Hypothalamus (tissue), 51 donors: ENCODE measurements around the gene RSBN1L.
A peak's percentile ranks its signal among the peaks of the same experiment; 100 is the strongest.
"Not testable (repeated sequence)": the region's sequence is repeated elsewhere in the genome, so short reads cannot be mapped to it uniquely, and the experiment has no call there.

ENCODE experiments used
- DNase-seq, 51 donors: peaks; one replicate each; lab custom pipeline; 2025; lab: John Stamatoyannopoulos, UW

Gene RSBN1L

GRCh38 chr7:77696057-77696642 lies at the start of gene RSBN1L:
Gene RSBN1L (plus strand): TSS chr7:77696459. CDS start chr7:77696470, 11 bp downstream.
- peak; percentile 76 to 99 (median 97) for DNase-seq

GRCh38 chr7:77648742-77649338 lies 47.4 kb upstream of the RSBN1L start:
- DNase-seq, result no peak

GRCh38 chr7:77649716-77650349 lies 46.4 kb upstream of the RSBN1L start:
- DNase-seq, result no peak

GRCh38 chr7:77651575-77652162 lies 44.6 kb upstream of the RSBN1L start:
- DNase-seq, result peak in 6 of 51 donors; percentile 2 to 58 (median 18)

- DNase-seq, result not testable (repeated sequence)
These were observed 43.4 kb upstream of the RSBN1L start for GRCh38 chr7:77652826-77653225.

GRCh38 chr7:77653572-77653971 lies 42.7 kb upstream of the RSBN1L start:
- no peak for DNase-seq

- no peak for DNase-seq
These were observed 40.9 kb upstream of the RSBN1L start for GRCh38 chr7:77655356-77655755.

- no peak for DNase-seq
These were observed 40.3 kb upstream of the RSBN1L start for GRCh38 chr7:77655836-77656455.

GRCh38 chr7:77657427-77658224 lies 38.6 kb upstream of the RSBN1L start:
- peak in 1 of 51 donors; percentile 45 for DNase-seq

- DNase-seq, result no peak
These were observed 37.3 kb upstream of the RSBN1L start for GRCh38 chr7:77658928-77659327.

GRCh38 chr7:77661816-77662215 lies 34.4 kb upstream of the RSBN1L start:
- no peak for DNase-seq

- no peak for DNase-seq
These were observed 33.4 kb upstream of the RSBN1L start for GRCh38 chr7:77662869-77663268.

- DNase-seq, result no peak
These were observed 31.5 kb upstream of the RSBN1L start for GRCh38 chr7:77664715-77665114.

- no peak for DNase-seq
These were observed 31.1 kb upstream of the RSBN1L start for GRCh38 chr7:77665161-77665560.

- no peak for DNase-seq
These were observed 28.7 kb upstream of the RSBN1L start for GRCh38 chr7:77667459-77668086.

- peak in 1 of 51 donors; percentile 13 for DNase-seq
These were observed 21.4 kb upstream of the RSBN1L start for GRCh38 chr7:77674878-77675277.

GRCh38 chr7:77679608-77680007 lies 16.7 kb upstream of the RSBN1L start:
- DNase-seq, result no peak

- DNase-seq, result no peak
These were observed 16.0 kb upstream of the RSBN1L start for GRCh38 chr7:77680266-77680665.

- DNase-seq, result no peak
These were observed 12.2 kb upstream of the RSBN1L start for GRCh38 chr7:77684030-77684429.

GRCh38 chr7:77685233-77685632 lies 11.0 kb upstream of the RSBN1L start:
- no peak for DNase-seq
